C4-2B (cell line): ENCODE data around the gene SETBP1.
A peak's percentile ranks its signal among the peaks of the same experiment; 100 is the strongest.

Experiments
- H3K27ac ChIP-seq: fragments of 450-650 bp; 2 replicates; pipeline ENCODE4 v1.5.1; 2017
- ZFX ChIP-seq: fragments of 450-650 bp; IDR thresholded peaks from 2 replicates; pipeline ENCODE4 v1.6.1; 2017
- TF ChIP-seq, protein P1 (sequence below): fragments of 450-650 bp; conservative IDR thresholded peaks from 2 replicates; pipeline ENCODE4 v1.5.1; 2017; ENCODE audit warnings: mild to moderate bottlenecking

The SETBP1 gene

GRCh38 chr18:44726059-44726421, 45.4 kb downstream of the SETBP1 start:
- no peak overlapping the region for H3K27ac ChIP-seq

DNA sequence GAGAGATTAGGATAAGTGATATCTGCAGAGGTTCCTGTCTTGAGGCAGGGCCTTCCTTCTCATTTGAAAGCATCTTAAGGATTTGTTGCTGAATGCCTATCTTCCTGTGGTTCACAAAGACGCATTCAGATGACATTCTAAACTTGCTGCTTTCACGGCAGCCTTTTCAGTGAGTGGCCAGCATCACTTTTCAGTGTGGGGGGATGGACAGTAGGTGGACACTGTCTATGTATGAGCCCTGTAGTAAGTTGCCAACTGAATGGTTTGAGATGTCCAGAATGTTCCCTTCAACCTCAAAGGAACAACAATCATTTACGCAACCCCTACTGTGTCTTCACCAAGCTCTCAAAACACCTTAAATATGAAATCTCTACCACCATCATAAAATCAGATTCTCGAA, 46.6 kb downstream of the SETBP1 start:
- no peak overlapping the region for H3K27ac ChIP-seq
- TF ChIP-seq, protein P1, sequence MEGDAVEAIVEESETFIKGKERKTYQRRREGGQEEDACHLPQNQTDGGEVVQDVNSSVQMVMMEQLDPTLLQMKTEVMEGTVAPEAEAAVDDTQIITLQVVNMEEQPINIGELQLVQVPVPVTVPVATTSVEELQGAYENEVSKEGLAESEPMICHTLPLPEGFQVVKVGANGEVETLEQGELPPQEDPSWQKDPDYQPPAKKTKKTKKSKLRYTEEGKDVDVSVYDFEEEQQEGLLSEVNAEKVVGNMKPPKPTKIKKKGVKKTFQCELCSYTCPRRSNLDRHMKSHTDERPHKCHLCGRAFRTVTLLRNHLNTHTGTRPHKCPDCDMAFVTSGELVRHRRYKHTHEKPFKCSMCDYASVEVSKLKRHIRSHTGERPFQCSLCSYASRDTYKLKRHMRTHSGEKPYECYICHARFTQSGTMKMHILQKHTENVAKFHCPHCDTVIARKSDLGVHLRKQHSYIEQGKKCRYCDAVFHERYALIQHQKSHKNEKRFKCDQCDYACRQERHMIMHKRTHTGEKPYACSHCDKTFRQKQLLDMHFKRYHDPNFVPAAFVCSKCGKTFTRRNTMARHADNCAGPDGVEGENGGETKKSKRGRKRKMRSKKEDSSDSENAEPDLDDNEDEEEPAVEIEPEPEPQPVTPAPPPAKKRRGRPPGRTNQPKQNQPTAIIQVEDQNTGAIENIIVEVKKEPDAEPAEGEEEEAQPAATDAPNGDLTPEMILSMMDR: no peak
- TF ChIP-seq ZFX: no peak

More at GRCh38 chr18:44726059-44726421, 45.4 kb downstream of the SETBP1 start:
- no peak for TF ChIP-seq ZFX
- TF ChIP-seq, protein P1: no peak

- no peak for TF ChIP-seq ZFX
- TF ChIP-seq, protein P1: no peak
- no peak overlapping the region for H3K27ac ChIP-seq
Measured at GRCh38 chr18:44729631-44730101, 49.0 kb downstream of the SETBP1 start.

DNA sequence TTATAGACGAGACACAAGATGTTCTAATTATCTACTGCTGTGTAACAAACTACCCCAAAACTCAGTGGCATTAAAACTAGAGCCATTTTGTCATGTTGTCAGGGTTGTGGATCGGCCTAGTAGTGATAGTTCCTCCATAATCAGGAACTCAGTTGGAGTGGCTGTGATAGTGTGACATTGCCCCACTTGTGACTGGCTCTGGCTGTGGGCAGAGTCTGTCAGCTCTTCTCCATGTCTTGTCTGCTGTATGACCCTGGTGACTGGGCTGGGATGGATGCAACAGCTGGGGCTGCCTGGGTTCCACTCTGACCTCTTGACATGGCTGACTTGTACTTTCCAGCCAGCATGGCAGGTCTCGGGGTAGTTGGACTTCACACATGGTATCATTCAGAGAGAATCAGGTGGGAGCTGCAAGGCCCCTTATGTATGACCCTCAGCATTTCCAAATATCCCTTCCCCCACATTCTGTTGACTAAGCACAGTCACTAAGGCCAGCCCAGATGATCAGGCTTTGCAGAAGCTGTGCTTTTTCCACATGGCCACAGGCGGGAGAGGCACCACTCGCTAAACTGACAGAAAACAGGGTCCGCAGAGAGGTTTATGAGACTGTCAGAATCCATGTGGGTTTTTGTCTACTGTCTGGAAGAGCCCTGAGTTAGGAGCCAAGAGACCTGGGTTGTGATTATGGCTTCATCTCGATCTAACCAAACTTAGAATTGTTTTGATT, 50.3 kb downstream of the SETBP1 start:
- no peak for TF ChIP-seq ZFX
- TF ChIP-seq, protein P1: no peak
- H3K27ac ChIP-seq: peak overlapping the region; percentile 74

DNA sequence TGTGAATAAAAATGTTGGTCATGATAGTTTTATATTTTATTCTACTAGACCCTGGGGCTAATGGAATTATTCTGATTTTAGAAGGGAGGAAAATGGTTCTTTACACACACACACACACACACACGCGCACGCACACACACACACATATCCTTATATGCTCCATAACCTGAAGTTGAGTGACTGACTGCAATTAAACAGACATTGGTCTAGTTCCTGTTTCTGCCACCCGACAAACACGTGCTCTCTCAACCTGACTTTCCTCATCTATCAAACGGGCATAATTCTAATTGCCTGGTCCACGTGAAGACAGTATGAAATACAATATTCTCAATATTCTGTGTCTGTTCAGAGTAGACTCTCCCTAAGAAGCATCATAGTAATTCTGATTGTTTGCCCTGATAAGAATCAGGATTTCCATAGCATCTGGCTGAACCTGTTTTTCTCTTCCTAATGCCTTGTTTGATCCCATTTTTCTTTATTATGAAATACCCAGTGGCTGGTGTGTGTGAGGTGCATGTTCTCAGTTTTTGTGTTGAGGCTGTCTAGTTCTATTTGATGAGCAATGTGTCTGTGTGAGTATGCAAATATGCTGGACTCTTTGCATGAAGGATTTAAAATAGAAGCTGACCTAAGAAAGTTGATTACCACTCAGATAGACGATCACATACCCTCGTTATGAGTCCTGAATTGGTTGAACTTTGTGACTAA, 51.0 kb downstream of the SETBP1 start:
- TF ChIP-seq ZFX: no peak
- TF ChIP-seq, protein P1: no peak

GRCh38 chr18:44732238-44732563, 51.5 kb downstream of the SETBP1 start:
- H3K27ac ChIP-seq: peak overlapping the region; percentile 37; the same call in 1 of the 2 replicates

More for the DNA sequence above, 51.0 kb downstream of the SETBP1 start:
- H3K27ac ChIP-seq: peak overlapping the region; percentile 74

DNA sequence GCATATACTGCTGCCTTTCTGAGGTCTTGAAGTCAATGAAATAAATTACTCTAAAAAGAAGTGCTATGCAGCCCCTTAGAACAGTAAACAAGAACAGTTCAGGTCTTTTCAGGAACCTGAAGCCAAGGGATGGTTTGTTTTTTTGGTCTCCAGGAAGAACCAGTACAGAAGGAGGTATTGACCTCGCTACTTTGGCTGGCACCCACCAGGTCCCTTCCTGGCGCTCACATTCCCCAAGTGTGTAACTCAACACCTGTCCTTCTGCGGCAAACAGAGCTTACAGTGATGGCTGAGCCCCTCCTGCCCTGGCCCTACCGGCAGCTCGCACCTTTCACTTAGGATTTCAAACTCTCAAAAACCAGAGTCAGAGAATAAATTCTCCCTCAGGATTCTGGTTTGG, 51.9 kb downstream of the SETBP1 start:
- peak overlapping the region; percentile 37 for H3K27ac ChIP-seq
- TF ChIP-seq, protein P1: no peak
- TF ChIP-seq ZFX: no peak

More at GRCh38 chr18:44732238-44732563, 51.5 kb downstream of the SETBP1 start:
- TF ChIP-seq ZFX: no peak
